ENCODE measurements around the gene IFNL3. TPM values are rescaled to one million over a fixed set of nuclear protein-coding genes. Genes with fewer than 3 reads are reported as not detected.

IFNL3 gene
- total RNA-seq, 4 donors from 2014 or later, result not detected

DNA sequence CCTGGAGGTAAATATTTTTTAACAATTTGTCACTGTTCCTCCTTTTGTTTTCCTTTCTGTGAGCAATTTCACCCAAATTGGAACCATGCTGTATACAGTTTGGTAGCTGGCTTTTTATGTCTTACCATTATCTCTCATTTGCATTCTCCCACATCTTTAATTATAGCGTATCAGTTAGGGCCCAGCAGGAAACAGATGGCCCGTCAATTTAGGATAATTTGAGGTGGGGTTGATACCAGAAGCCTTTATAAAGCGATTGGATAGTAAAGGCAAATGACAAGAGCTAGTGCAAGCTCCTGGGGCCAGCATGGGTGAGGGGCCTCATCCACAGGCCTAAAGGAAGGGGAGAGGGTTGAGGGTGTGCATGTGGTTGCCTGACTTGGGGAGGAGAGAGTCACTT lies 7.7 kb upstream of the IFNL3 start:
- Histone ChIP-seq H3K27me3 (peaks cover 28 to 34% (median 32%) of the 10 kb centered on the region in 3 donors), H3K27ac (no peak overlapping the region), H3K9me3 (no peaks in the 10 kb centered on the region), H3K36me3 (no peaks in the 10 kb centered on the region), H3K4me3 (no peak overlapping the region), H3K4me1 (no peaks in the 10 kb centered on the region)
- intact Hi-C loops (cut with DNase I; ENCODE audit: low total_unique reads) (no loop called here), in situ Hi-C loops (cut with MboI; ENCODE audit: low sequenced_read_pairs in 4 of 4) (no loop called here)
- no peak for TF ChIP-seq POLR2A (IDR thresholded peaks at IDR 0.05)
- ATAC-seq (no peak), DNase-seq (no peak)

- H3K36me3 ChIP-seq, result no peaks in the 10 kb centered on the region
- TF ChIP-seq POLR2A (IDR thresholded peaks at IDR 0.05), result no peak
- H3K9me3 ChIP-seq, result no peaks in the 10 kb centered on the region
- intact Hi-C loops (cut with DNase I; ENCODE audit: low total_unique reads) (no loop called here), in situ Hi-C loops (cut with MboI; ENCODE audit: low sequenced_read_pairs in 4 of 4) (no loop called here)
- no peaks in the 10 kb centered on the region for H3K4me1 ChIP-seq
- ATAC-seq (no peak), DNase-seq (no peak)
- H3K4me3 ChIP-seq, result no peak overlapping the region
- no peak overlapping the region for H3K27ac ChIP-seq
- H3K27me3 ChIP-seq, result peaks cover 34 to 38% (median 34%) of the 10 kb centered on the region in 3 donors
Measured at GRCh38 chr19:39251846-39252245, 7.0 kb upstream of the IFNL3 start.

DNA sequence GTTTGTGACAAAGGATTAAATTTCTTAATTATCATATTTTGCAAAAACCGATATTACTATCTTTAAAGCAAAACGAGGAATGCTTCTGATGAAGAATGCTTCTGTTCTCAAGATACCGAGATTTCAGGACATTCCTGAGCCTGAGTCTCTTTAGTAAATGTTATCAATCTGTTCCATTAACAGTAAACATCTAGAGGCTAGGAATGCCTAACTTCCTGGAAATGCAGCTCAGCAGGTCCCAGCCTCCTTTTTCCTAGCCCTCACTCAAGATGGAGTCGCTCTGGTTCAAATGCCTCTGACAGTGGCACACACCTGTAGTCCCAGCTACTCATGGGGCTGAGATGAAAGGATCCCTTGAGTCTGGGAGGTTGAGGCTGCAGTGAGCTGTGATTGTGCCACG lies 6.3 kb upstream of the IFNL3 start:
- DNase-seq (no peak), ATAC-seq (no peak)
- H3K36me3 ChIP-seq, result no peaks in the 10 kb centered on the region
- intact Hi-C loops (cut with DNase I; ENCODE audit: low total_unique reads) (no loop called here), in situ Hi-C loops (cut with MboI; ENCODE audit: low sequenced_read_pairs in 4 of 4) (no loop called here)
- no peak for TF ChIP-seq POLR2A (IDR thresholded peaks at IDR 0.05)
- no peak for TF ChIP-seq CTCF (IDR thresholded peaks at IDR 0.05 in 4 of 5, conservative IDR thresholded peaks at IDR 0.05 in 1 of 5)
- peaks cover 30 to 38% (median 35%) of the 10 kb centered on the region in 3 donors for H3K27me3 ChIP-seq
- H3K4me1 ChIP-seq, result no peaks in the 10 kb centered on the region
- H3K27ac ChIP-seq, result no peak overlapping the region
- no peak overlapping the region for H3K4me3 ChIP-seq
- H3K9me3 ChIP-seq, result no peaks in the 10 kb centered on the region

DNA sequence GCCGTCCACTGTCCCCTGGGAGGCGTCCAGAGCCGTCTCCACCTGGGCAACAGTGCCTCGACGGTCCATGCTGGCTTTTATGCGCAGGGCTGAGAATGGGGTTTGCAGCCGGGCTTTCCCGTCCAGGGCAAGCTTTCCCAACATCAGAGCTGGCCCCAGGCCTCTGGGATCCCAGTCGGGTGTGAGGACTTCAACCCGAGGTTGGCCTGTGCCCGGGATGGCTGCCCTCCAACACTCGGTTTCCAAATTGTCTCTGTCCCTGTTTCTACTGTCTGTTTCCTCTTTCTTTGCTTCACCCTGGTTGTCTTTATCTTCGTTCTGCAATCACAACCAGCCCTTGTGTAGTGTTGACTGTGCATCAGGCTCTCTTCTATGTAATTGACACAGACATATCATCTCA lies 4.0 kb upstream of the IFNL3 start, which contains the start of gene IFNL4:
Gene IFNL4 (minus strand): TSS at position 51 of the 400 bp plus-strand sequence.
- no peak for ATAC-seq
- Histone ChIP-seq H3K9me3 (no peaks in the 10 kb centered on the region), H3K27ac (no peak within 1 kb of the TSS), H3K4me1 (no peaks in the 10 kb centered on the region), H3K36me3 (no peaks in the 10 kb centered on the region), H3K27me3 (peaks cover 32 to 38% (median 35%) of the 10 kb centered on the region in 3 donors), H3K4me3 (no peak within 1 kb of the TSS)
- in situ Hi-C loops (cut with MboI; ENCODE audit: low sequenced_read_pairs in 4 of 4), result no loop called here
- intact Hi-C loops (cut with DNase I; ENCODE audit: low total_unique reads), result no loop called here
- TF ChIP-seq POLR2A (IDR thresholded peaks at IDR 0.05) (no peak), CTCF (IDR thresholded peaks at IDR 0.05 in 4 of 5, conservative IDR thresholded peaks at IDR 0.05 in 1 of 5) (no peak)
- no peak for DNase-seq

GRCh38 chr19:39247701-39248664 lies 3.2 kb upstream of the IFNL3 start:
- in situ Hi-C loops (cut with MboI; ENCODE audit: low sequenced_read_pairs in 4 of 4), result no loop called here
- no peak for ATAC-seq
- TF ChIP-seq CTCF (IDR thresholded peaks at IDR 0.05 in 4 of 5, conservative IDR thresholded peaks at IDR 0.05 in 1 of 5) (no peak), POLR2A (IDR thresholded peaks at IDR 0.05) (no peak)

More at GRCh38 chr19:39247701-39248664, 3.2 kb upstream of the IFNL3 start:
- intact Hi-C loops (cut with DNase I; ENCODE audit: low total_unique reads), result no loop called here
- Histone ChIP-seq H3K27me3 (peaks cover 32 to 35% (median 35%) of the 10 kb centered on the region in 3 donors), H3K27ac (no peak overlapping the region), H3K9me3 (no peaks in the 10 kb centered on the region), H3K4me1 (no peaks in the 10 kb centered on the region), H3K36me3 (no peaks in the 10 kb centered on the region), H3K4me3 (no peak overlapping the region)
- DNase-seq, result no peak

Measured in gastrocnemius medialis (tissue), 4 donors.